OCI-LY7 (cell line): ENCODE measurements around the gene TPCN1.

Source experiments
- EZH2phosphoT487 ChIP-seq: fragments of 200-600 bp; sonication (generic); IDR thresholded peaks from 2 replicates; pipeline ENCODE4 v1.6.1; 2018; ENCODE audit warnings: low read depth, borderline replicate concordance, mild to moderate bottlenecking, mixed run types, antibody characterized with exemption, low read length, moderate library complexity, mixed read lengths
- TF ChIP-seq, protein P1 (sequence below): fragments of 200-600 bp; sonication (generic); conservative IDR thresholded peaks from 2 replicates; pipeline ENCODE4 v1.5.1; 2014; ENCODE audit warnings: mild to moderate bottlenecking, antibody characterized with exemption, low read length, moderate library complexity, mixed read lengths

DNA sequence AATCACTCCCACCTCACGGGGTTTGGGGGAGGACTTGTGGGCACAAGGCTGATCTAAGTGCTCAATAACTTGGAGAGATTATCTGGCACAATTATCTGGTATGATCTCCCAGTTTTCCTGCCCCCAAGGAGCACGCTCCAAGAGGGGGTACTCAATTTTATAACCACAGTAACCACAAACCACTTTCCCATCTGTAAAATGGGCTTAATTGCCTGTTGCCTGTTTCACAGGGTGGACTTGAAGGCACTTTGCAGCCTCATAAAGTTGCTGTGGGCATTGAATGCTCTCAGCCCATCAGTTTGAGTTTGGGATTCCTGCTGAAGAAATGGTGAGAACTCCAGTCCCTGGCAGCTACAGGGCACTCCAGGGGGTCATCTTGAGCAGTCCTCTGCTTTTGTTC is 109.2 kb downstream of the TPCN1 start:
- TF ChIP-seq, protein P1, sequence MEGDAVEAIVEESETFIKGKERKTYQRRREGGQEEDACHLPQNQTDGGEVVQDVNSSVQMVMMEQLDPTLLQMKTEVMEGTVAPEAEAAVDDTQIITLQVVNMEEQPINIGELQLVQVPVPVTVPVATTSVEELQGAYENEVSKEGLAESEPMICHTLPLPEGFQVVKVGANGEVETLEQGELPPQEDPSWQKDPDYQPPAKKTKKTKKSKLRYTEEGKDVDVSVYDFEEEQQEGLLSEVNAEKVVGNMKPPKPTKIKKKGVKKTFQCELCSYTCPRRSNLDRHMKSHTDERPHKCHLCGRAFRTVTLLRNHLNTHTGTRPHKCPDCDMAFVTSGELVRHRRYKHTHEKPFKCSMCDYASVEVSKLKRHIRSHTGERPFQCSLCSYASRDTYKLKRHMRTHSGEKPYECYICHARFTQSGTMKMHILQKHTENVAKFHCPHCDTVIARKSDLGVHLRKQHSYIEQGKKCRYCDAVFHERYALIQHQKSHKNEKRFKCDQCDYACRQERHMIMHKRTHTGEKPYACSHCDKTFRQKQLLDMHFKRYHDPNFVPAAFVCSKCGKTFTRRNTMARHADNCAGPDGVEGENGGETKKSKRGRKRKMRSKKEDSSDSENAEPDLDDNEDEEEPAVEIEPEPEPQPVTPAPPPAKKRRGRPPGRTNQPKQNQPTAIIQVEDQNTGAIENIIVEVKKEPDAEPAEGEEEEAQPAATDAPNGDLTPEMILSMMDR: no peak
- no peak for TF ChIP-seq EZH2phosphoT487
